GM21576 (cell line): ENCODE data around the gene SACM1L.

Source experiments
- ATAC-seq: cut with Tn5 transposase; IDR thresholded peaks from one replicate; pipeline ENCODE4 v1.9.1; 2021; ENCODE audit warnings: mild to moderate bottlenecking, moderate library complexity; ENCODE audit not compliant: unreplicated experiment

Gene SACM1L

GRCh38 chr3:45782381-45782780 is 93.2 kb downstream of the SACM1L start:
- ATAC-seq: no peak

- ATAC-seq: no peak
These were observed 94.5 kb downstream of the SACM1L start for GRCh38 chr3:45783667-45784066.

GRCh38 chr3:45785605-45786150 is 96.5 kb downstream of the SACM1L start:
- ATAC-seq: no peak

- no peak for ATAC-seq
These were observed 97.8 kb downstream of the SACM1L start for GRCh38 chr3:45786801-45787495.

- ATAC-seq: no peak
These were observed 98.4 kb downstream of the SACM1L start for GRCh38 chr3:45787551-45787950.

- no peak for ATAC-seq
These were observed 100.1 kb downstream of the SACM1L start for GRCh38 chr3:45789235-45789812.

GRCh38 chr3:45790596-45790995 is 101.4 kb downstream of the SACM1L start:
- no peak for ATAC-seq

GRCh38 chr3:45792036-45792435 is 102.8 kb downstream of the SACM1L start:
- ATAC-seq: no peak

GRCh38 chr3:45792516-45793172 is 103.4 kb downstream of the SACM1L start:
- no peak for ATAC-seq

- ATAC-seq: no peak
These were observed 104.4 kb downstream of the SACM1L start for GRCh38 chr3:45793482-45794176.

- ATAC-seq: no peak
These were observed 105.0 kb downstream of the SACM1L start for GRCh38 chr3:45794177-45794560.

- ATAC-seq: no peak
These were observed 105.5 kb downstream of the SACM1L start for GRCh38 chr3:45794660-45795059.
